Measurements from ENCODE around the gene EPS8L3.

EPS8L3 gene

DNA sequence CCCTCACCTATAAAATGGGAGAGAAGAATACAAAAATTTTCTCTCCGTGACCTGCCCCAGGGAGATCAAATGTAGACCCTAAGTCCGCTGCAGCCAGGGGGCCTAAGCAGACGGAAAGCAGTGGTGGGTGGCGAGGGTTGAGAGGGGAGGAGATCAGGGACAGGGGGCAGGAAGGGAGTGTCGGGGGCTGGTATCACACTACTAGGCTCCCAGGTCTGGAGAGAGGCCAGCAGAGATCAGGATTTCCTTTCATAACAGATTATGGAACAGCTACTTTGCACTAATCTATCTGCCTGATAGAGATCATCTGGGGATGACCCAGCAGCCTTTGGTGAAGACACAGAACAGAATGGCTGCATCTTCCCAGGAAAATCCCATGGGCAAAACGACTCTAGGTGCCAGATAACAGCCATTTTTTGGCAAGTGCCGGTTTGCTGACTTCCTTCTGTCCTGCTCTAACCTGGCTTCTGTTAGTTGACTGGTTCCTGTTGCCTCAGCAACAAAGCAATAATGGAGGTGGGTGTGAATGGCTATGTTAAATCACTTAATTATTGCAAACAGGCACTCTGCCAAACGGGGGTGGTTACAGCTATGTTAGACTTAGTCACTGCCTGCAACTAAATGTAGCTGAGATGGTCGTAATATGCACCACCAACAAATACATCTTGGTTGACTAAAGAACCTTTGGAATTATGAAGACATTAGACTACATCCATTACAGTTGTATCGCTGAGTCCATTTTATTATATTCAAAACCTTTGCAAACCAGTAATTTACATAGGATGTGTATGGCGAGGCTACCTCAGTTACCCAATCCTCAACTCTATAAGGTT is 30.0 kb upstream of the EPS8L3 start:
- no peak for DNase-seq (ENCODE audit: low read depth)

DNA sequence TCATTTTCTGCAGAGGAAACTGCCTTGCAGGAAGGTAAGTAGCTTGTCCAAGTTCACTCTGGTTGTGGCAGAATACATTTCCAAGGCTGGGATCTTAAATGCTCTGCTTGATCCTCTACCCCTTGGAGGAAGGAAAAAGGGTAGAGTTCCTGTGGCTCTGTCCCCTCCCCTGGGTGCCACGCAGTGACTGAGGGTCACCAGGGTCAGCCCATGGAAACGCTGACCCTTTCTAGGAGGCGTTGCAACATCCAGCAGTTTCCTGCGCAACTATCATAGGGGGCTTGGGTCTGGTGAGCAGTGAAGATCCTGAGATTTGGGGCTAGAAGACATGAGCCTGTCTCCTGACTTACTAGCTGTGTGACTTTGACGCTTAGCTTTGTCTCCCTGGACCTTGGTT is 29.4 kb upstream of the EPS8L3 start:
- no peak for DNase-seq (ENCODE audit: low read depth)

DNA sequence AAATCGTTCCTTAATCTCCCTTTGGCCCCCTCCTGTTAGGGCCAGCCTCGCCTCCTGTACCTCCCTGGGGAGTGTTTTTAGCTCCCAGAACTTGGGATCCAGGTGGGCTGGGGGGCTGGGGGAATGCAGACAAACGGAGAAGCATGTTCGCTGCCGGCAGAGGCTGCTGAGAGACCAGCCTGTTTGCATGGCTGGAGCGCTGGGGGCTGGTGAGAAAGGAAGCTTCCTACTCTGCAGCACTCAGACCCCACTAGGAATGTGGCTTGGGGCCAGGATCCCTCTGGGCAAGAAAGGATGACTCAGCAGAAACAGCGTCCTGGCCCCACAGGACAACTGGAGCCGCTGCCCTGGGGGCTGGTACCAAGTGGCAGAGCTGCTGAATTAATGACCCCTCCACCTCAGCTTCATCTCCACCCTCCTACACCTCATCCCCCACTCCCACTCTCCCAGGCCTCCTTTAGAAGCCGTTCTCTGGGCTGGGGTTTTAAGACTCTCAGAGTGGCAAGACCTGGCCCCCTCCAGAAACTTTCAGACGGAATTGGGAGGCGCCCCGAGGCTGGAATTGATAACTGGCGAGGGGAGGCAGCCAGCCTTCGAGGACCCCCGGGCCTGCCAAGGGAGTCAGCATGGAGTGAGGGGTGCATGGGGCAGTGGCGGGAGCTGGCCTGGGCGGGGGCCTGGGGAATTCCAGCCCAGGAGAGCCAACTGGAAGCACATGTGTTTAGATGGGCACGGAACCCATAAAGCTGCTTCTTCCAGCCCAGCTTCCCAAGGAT is 28.5 kb upstream of the EPS8L3 start:
- no peak for DNase-seq (ENCODE audit: low read depth)

DNA sequence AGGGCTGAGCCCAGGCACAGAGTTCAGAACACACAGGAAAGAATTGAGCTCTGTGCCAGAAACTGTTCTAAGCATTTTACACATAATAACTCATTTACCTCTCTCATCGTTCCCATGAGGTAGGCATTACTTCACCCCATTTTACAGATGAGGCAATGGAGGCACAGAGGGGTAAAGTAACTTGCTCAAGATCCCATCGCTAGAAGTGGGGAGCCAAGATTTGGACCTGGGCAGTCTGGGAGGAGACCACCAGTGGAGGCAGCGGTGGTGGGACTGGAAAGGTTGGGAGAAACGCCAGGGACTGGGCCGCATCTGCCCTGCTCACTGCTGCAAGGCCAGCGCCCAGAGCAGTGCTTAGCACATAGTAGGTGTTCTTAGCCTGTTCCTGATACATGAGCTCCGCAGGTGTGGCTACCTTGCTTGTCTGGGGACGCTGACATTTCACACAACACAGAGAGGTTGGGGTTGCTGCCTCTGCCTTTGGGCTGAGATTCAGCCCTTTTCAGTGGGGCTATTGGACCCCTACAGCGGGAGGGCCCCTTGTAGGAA is 27.8 kb upstream of the EPS8L3 start:
- no peak for DNase-seq (ENCODE audit: low read depth)

DNA sequence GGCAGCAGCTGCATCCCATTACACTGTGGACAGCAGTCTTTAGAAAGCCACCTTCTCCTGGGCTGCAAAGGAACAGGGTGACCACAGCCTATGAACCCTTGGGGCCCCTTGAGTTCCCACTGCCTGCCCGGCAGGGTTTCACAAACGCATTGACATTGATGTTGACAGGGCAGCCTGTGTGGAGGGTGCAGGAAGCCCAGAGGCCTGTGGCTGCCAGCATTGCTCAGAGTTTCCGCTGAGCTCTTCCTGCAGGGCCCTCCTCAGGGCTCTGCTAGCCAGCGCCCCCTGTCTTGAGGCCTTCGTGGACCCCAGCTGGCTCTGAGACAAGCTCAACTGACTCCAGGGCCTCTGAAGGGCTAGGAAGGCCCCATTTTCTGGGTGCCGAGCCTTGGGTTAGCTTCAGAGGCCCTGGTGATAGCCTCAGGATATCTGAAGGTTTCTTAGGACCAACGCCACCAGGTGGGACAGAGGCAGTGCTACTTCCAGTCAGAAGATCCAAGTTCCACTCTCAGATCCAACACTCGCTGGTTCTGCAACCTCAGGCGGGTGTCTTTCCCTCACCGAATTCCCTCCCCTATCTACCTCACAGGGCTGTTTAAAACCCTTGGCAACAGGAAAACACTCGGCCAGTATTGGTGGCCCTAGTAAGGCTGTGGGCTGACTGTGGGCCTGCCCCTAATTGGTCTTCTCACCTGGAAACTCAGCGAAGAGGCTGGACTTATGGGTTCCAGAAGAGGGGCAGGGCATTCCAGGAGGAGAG is 27.2 kb upstream of the EPS8L3 start:
- DNase-seq (ENCODE audit: low read depth), result no peak

DNA sequence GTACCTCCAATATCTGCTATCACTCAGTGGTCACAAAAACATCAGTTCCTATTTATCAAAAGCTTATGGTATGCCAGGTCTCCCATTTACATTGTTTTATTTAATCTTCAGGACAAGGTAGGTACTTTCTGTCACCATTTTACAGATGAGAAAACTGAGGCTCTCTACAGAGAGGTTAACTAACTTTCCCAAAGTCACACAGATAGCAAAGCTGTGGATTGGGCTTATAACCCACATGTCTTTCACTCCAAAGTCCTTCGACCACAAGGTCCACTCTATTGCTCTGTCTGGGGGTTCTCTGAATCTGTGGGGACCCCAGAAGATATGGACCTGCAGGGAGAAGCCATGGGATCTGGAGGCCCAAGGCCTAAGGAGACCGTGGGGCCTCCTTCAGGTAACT is 26.6 kb upstream of the EPS8L3 start:
- DNase-seq (ENCODE audit: low read depth), result no peak

DNA sequence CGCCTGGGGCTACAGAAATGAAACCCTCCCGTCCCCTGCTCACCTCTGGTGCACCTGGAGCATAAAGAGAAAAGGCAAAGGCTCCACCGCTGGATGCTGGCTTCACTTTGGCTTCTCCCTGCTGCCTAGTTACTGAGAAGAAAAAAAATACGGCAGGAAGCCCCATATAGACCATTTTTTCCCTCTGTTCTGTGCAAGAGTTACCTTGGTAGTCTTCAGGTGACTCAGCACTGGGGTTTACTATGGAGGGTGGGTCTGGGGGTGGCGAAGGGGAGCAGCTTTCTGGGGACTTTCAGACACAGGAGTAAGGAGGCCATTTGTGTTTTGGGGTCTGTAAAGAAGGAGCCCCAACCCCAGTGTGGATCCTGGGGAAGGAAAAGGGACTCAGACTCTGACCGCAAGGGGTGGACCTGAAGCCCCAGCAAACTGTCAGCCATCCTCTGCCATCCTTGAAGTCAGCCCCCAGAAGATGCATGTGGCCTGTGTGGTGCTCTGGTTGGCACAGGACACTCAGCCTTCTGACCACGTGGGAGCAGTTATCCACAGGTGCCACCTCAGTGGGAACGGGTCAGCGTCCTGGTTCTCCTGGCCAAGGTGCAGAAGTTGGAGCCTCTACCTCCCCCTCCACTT is 25.9 kb upstream of the EPS8L3 start:
- DNase-seq (ENCODE audit: low read depth), result no peak

DNA sequence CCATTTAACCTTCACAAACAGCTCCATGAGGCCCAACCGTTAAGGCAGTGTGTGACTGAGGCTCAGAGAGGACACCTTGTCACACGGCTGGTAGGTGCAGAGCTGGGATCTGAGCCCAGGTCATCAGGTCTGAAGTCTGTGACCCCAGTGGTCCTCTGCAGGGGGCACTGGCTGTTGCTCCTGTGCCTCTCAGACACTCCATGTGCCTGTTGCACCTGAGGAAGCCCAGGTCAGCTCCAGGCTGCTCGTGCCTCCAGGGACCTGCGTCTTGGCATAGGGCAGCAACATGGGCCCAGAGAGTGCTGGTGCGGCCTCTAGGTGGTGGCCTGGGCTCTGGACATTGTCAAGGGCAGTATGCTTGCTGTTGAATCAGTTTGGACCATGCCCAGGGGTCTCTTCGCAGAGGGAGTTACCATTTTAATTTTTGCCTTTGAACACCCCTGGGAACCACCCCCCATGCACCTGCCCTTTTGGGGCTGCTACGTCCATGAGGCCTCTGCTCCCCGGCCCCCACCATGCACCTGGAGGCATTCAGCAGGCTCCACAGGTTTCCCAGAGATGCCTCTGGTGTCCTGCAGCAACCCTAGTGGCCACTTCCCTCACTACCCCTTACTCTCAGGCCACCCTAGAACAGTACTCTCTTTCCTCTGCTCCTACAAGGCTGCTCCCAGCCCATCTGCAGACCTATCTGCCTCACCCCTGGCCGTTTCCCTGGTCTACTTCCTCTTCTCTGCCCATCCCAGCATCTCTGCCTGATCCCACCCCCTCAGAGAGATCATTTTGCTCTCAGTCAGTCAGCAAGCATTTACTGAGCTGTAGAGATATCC is 25.2 kb upstream of the EPS8L3 start:
- DNase-seq (ENCODE audit: low read depth), result no peak

DNA sequence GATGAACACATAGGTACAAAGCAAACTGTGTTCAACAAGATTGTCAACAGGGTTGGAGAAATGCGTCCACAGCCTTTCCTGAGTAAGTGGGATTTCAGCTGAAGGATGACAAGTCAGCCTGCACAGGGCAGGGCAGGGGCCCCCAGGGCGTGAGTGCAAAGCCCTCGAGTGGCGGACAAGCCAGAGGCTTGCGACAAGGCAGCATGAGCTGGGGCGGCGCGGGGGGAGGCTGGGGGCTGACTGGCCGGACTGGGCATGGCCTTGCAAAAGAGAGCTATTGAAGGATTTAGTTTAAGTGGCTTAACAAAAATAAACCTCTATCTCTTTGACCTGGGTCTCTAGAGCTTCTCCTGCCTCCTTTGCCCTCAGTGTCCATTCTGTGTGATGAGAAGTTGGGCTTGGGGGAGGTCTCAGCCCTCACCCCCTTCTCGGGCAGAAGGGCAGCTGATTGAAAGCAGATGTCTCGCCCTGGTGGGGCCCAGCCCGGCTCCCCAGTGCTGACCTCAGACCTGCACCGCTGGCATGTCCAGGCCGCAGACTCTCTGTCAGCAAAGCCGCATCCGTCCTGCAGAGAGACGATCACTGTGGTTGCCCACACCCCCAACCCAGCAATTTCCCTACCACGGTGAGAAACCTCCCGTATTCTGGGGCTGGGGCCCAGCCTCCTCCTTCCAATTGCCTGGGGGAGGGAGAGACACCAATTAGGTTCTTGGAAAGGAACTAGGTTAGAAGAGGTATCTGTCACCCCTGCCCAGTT is 24.3 kb upstream of the EPS8L3 start:
- DNase-seq (ENCODE audit: low read depth), result no peak

DNA sequence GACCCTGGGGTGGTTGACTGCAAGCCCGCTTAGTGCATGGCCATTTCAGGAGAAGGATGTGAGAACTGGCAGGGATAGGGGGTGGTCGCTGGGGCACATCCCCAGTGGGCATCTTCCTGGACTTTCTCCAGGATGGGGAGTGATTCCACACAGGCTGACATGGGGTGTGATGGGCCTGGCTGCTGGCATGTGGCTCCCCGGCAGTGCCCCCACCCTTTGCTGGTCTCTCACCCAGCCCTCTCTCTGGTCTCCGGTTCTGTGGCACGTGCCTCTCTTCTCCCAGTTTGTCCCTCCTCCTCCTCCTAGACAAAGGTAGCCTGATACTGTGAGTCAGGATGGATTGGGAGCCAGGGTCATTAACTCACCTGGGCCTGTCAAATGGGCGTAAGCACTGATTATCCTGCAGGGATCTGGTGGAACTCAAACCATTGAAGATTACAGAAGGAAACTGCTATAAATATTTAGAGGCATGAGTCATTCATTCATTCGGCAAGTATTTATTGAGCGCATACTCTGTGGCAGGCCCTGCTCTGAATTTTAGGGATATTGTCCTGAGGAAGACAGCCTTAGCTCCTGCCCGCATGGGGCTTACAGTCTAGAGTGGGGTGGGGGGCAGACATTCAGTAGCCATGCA is 23.6 kb upstream of the EPS8L3 start:
- DNase-seq (ENCODE audit: low read depth), result no peak

DNA sequence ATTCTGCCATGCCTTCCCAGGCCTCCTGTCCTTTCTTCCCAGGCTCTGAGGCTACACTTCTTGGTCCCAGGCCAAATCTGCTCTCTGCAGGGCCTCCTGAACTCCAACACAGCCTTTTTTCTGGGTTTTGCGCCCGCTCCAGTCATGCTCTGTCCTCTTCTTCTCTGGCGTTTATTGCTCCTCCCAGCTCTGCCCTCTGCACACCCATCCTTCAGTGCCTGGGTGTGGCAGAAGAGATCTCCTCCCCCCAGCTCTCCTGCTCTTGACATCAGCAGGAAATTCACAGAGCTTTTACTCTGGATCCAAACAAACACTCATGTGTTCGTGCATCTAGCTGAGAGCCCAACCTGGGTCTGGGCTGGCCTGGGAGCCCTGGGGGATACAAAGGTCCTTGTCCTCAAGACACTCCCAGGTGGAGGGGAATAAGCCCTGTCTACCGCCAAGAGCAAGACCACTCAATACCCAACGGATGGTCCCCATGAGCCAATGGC is 22.9 kb upstream of the EPS8L3 start:
- no peak for DNase-seq (ENCODE audit: low read depth)

DNA sequence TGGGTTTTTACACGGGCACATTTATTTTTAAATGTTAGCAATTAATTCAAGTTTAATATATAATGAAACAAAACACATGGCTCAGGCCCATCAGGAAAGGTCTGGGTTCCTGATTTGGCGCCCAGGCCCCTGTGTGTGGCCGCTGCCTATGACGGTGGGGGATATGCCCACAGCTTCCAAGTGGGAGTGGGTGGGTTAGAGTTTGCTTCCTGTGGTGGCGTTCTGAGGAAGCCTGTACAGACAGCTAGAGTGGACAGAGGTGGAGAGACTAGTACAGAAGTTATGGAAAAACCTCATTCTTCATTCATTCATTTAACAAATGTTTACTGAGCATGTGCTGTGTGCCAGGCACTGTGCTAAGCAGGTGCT is 22.4 kb upstream of the EPS8L3 start:
- DNase-seq (ENCODE audit: low read depth), result no peak

DNA sequence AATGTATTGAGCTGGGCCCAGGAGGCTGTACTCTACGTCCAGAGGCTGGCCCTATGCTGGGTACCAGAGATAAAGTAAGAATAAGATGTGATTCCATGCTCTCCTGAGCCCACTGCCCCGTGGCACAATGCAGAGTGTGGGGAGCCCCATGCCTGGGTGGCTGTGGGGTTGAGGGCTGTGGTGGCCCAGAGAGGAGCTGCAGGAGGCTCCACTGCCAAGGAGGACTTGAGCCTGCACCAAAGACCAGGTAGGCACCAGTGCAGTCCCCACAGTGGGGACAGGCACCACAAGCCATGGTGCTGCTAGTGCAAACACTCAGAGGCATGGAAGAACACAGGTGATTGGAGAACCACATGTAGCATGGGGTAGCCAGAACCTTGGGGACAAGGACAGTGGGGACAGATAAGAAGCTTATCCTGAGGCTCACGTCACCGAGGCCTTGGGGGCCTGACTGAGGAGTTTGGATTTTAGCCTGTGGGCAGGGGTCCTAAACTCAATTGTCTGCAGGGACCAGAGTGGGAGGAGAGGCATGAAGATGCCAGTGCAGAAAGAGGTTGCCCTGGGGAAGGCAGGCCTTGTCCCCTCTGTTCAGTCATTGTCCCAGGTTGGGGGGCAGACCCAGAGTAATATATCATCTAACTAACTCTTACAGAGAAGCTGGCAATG is 21.9 kb upstream of the EPS8L3 start:
- no peak for DNase-seq (ENCODE audit: low read depth)

DNA sequence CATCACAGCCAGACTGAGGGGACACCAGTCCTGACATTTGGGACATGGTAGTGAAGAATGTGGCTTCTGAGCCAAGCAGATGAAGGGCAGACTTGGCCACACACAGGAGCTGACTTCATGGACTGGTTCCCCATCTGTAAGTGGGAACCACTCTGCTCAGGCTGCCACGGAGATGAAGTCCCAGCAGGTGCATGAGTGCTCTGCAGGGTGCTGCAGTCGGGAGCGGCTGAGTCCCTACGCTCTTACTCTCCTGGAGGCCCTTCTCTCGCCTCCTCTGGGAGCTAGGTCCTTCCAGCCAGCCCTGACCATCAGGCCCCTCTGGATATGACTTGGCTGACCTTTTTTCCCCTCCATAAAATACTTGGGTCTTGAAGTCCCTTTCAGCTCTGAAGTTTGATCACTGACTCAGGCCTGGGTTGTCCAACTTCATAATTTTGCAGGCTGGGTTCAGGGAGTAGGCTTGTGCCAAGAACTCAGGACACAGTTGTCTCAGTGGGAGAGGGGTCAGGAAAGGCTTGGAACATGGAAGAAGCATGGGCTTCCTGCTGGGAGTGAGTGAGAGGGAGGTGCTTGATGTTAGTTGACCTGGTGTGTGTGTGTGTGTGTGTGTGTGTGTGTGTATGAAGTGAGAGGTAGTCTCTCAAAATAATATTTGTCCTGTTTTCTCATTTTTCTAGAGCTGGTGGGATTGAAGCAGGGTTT is 21.0 kb upstream of the EPS8L3 start:
- DNase-seq (ENCODE audit: low read depth), result no peak

DNA sequence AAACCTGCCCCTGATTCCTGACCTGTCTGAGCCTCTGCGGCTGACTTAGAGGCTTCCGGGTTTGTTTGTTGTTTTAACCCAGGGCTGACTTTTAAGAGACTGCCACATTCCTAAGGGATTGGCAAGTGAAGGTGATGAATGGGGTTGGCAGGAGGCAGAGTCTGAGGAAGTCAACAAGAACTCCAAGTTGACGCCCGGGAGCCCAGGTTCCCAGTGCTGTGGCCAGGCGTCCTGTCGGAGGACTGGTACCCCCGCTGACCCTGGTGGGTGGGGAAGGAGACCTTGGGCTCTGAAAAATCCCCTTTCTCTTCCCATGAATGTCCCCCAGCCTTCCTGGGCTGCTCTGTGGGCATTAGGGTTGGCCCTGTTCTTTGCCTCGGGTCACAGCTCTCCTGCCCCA is 19.7 kb upstream of the EPS8L3 start:
- DNase-seq (ENCODE audit: low read depth), result peak; percentile 45

DNA sequence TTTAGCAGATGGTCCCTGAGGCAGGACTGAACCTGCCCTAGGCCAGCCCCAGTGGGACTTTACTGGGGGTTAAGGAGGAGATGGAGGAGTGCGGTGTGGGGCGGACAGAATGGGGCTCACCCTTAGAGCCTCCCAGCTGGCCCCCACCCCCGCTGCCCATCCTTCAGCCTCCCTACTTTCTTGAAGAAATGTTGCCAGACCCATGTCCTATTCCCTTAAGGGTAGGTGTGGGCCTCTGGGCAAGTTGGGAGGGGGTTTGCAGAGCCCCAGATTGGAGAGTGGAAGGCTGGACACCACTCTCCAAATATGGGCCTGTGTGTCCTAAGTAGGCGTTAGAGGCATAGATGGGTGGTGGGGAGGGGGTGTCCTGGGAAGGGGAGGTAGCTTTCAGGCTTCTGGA is 19.2 kb upstream of the EPS8L3 start:
- no peak for DNase-seq (ENCODE audit: low read depth)

DNA sequence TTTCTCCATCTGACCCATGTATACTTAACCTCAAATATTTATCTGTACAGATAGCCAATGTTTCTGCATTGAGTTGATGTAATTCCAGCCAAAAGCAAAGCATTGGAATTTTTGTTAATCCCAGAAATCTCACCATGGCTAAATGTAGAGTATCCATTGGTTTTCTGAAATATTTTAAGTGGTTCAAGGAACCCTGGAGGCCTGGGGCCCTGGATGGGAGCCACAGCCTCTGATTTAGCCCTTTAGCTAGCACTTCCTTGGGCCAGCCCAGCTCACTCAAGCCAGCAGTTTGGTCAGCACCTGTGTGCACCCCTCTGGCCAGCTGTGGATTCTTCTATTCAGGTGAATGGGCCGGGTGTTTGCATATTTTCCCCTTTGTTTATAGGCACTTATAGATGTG is 18.8 kb upstream of the EPS8L3 start:
- no peak for DNase-seq (ENCODE audit: low read depth)

DNA sequence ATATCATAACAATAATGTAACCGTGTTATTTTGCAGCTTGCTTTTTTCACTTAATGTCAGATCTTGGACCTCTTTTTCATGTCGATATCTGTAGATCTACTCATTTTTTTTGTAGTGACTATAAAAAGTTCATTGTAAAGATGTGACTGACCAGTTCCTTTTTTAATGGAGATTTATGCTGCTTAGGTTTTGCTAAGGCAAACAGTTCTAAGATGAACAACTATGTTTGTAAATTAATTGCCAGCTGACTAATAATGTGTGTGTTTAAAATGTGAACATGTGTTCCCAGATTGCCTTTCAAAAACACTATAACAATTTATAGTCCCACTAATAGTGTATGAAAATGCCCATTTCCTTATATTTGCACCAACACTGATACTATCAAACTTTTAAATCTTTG is 18.1 kb upstream of the EPS8L3 start:
- DNase-seq (ENCODE audit: low read depth), result no peak

DNA sequence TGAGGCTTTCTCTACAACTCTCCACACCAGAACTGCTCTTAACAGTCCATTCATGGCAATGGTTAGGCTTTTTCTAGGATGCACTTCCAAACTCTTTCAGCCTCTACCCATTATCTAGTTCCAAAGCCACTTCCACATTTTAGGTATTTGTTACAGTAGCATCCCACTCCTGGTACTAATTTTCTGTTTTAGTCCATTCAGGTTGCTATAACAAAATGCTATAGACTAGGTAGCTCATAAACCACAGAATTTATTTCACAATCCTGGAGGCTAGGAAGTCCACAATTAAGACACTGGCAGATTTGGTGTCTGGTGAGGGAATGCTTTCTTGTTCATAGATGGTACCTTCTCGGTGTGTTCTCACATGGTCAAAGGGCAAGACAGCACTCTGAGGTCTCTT is 17.3 kb upstream of the EPS8L3 start:
- DNase-seq (ENCODE audit: low read depth), result no peak
